SU-DHL-6 (cell line): ENCODE data around the gene TEX13A.

Experiments used
- H2AFZ ChIP-seq: fragments of 200-600 bp; sonication (generic); 2 replicates; pipeline ENCODE4 v1.6.1; 2014; ENCODE audit warnings: low read depth, mild to moderate bottlenecking, moderate library complexity, mixed read lengths, antibody characterized with exemption, low read length; ENCODE audit not compliant: severe bottlenecking
- H3F3A ChIP-seq: fragments of 200-600 bp; shearing (Covaris generic); 2 replicates; pipeline ENCODE4 v1.6.0; 2016; ENCODE audit warnings: antibody characterized with exemption, mild to moderate bottlenecking; ENCODE audit not compliant: insufficient read depth
- H3K27ac ChIP-seq: fragments of 200-600 bp; sonication (generic); 2 replicates; pipeline ENCODE4 v1.5.1; 2016; ENCODE audit warnings: low read depth, mild to moderate bottlenecking, low read length, moderate library complexity, mixed read lengths
- H3K27me3 ChIP-seq: fragments of 200-600 bp; sonication (generic), shearing (Covaris generic); 2 replicates; pipeline ENCODE4 v1.6.0; 2014; ENCODE audit warnings: mild to moderate bottlenecking, low read length
- H3K36me3 ChIP-seq: fragments of 200-600 bp; sonication (generic); 2 replicates; pipeline ENCODE4 v1.6.1; 2014; ENCODE audit warnings: mild to moderate bottlenecking, low read length, mixed read lengths
- H3K4me2 ChIP-seq: fragments of 300-600, 200-600 bp; shearing (Covaris generic), sonication (generic); 2 replicates; pipeline ENCODE4 v1.6.0; 2014; ENCODE audit warnings: low read length, low read depth, mild to moderate bottlenecking; ENCODE audit not compliant: poor library complexity, severe bottlenecking
- H3K4me3 ChIP-seq: fragments of 200-600 bp; sonication (generic); 2 replicates; pipeline ENCODE4 v1.5.1; 2014; ENCODE audit warnings: antibody characterized with exemption, low read length, mild to moderate bottlenecking, mixed read lengths; ENCODE audit not compliant: insufficient read depth, poor library complexity, severe bottlenecking
- H3K79me2 ChIP-seq: fragments of 200-600 bp; sonication (generic); 2 replicates; pipeline ENCODE4 v1.6.1; 2014; ENCODE audit warnings: mild to moderate bottlenecking, low read length, moderate library complexity; ENCODE audit not compliant: insufficient read depth
- H3K9ac ChIP-seq: fragments of 200-600 bp; sonication (generic); 2 replicates; pipeline ENCODE4 v1.7.0; 2014; ENCODE audit warnings: mild to moderate bottlenecking, low read length
- H3K9me2 ChIP-seq: fragments of 200-600 bp; sonication (generic); replicated peaks from 2 replicates; pipeline ENCODE4 v1.6.1; 2014; ENCODE audit warnings: low read length; ENCODE audit not compliant: insufficient read depth
- H3K9me3 ChIP-seq: fragments of 200-600 bp; sonication (generic); 2 replicates; pipeline ENCODE4 v1.6.1; 2014; ENCODE audit warnings: low read length, mixed read lengths; ENCODE audit not compliant: insufficient read depth
- H4K20me1 ChIP-seq: fragments of 200-600 bp; sonication (generic); 2 replicates; pipeline ENCODE4 v1.6.1; 2014; ENCODE audit warnings: low read depth, mild to moderate bottlenecking, antibody characterized with exemption, low read length, moderate library complexity, mixed read lengths
- CTCF ChIP-seq: fragments of 200-600 bp; sonication (generic); IDR thresholded peaks from one replicate; pipeline ENCODE4 v1.5.1; 2017; ENCODE audit warnings: antibody characterized with exemption, mild to moderate bottlenecking, low read length, moderate library complexity; ENCODE audit not compliant: insufficient read depth, poor library complexity, severe bottlenecking
- EZH2phosphoT487 ChIP-seq: fragments of 200-600 bp; sonication (generic), shearing (Covaris generic); conservative IDR thresholded peaks from 2 replicates; pipeline ENCODE4 v1.6.1; 2018; ENCODE audit warnings: mild to moderate bottlenecking, antibody characterized with exemption, low read length, moderate library complexity, mixed read lengths

Gene TEX13A

DNA sequence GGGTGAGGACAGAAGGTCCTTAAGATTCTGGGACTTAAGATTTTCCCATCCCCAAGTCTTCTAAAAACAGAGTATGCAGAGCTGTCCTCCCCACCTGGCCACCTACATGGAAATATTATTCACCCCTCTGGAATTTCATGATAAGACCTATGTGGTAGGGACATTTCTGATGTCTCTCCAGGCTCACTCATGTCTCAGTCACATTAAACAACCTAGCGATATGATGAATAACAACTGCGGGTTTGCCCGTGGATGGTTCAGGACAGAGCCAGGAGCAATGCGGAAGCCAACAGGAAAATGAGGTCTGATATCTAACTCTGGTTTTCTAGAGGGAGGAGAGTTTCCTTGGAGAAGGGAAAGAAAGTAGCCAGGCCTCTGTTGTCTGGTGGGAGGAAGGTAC lies 47.4 kb downstream of the TEX13A start:
- H3K79me2 ChIP-seq: no peaks in the 10 kb centered on the region
- H3K9me3 ChIP-seq: no peaks in the 10 kb centered on the region
- H3K27ac ChIP-seq: no peak overlapping the region
- no peaks in the 10 kb centered on the region for H3F3A ChIP-seq
- no peaks in the 10 kb centered on the region for H3K36me3 ChIP-seq
- H3K9ac ChIP-seq: no peak overlapping the region
- no peaks in the 10 kb centered on the region for H3K9me2 ChIP-seq
- no peaks in the 10 kb centered on the region for H4K20me1 ChIP-seq
- no peak overlapping the region for H3K4me2 ChIP-seq
- H3K27me3 ChIP-seq: no peaks in the 10 kb centered on the region
- H3K4me3 ChIP-seq: no peak overlapping the region
- no peak overlapping the region for H2AFZ ChIP-seq
- TF ChIP-seq CTCF (no peak), EZH2phosphoT487 (no peak)
